ENCODE results near the gene CDHR1.

DNA sequence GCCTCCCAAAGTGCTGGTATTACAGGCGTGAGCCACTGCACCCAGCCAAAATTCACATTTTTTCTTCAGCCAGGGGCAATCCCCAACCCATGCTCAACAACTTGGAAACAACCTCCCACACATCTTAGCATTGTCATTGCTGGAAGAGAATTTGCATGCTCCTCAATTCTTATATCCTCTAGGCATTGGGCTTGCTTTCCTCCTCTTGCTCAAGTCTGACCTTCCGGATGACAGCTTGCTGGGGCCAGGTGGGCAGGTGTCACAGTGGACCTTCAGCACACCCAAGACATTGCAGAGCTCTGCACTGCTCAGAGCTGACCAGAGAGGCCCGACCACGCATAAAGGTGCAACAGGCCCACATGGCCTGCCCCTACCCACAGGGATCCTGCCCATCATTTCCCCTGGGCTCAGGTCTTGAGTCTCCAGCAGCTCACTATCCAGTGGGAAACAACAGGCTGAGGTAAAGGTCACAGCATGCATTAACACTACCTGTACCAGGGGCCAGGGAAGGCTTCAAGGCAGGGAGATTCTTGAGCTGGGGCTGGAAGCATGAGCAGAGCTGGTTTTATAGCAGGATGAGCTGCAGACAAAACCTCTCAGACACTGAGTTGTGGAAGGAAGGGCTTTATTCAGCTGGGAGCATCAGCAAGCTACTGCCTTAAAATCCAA, 27.6 kb upstream of the CDHR1 start:
- TF ChIP-seq SIN3A (IDR thresholded peaks at IDR 0.05; ENCODE audit: borderline replicate concordance, insufficient read depth, low read length), result no peak
- TF ChIP-seq, protein P1, sequence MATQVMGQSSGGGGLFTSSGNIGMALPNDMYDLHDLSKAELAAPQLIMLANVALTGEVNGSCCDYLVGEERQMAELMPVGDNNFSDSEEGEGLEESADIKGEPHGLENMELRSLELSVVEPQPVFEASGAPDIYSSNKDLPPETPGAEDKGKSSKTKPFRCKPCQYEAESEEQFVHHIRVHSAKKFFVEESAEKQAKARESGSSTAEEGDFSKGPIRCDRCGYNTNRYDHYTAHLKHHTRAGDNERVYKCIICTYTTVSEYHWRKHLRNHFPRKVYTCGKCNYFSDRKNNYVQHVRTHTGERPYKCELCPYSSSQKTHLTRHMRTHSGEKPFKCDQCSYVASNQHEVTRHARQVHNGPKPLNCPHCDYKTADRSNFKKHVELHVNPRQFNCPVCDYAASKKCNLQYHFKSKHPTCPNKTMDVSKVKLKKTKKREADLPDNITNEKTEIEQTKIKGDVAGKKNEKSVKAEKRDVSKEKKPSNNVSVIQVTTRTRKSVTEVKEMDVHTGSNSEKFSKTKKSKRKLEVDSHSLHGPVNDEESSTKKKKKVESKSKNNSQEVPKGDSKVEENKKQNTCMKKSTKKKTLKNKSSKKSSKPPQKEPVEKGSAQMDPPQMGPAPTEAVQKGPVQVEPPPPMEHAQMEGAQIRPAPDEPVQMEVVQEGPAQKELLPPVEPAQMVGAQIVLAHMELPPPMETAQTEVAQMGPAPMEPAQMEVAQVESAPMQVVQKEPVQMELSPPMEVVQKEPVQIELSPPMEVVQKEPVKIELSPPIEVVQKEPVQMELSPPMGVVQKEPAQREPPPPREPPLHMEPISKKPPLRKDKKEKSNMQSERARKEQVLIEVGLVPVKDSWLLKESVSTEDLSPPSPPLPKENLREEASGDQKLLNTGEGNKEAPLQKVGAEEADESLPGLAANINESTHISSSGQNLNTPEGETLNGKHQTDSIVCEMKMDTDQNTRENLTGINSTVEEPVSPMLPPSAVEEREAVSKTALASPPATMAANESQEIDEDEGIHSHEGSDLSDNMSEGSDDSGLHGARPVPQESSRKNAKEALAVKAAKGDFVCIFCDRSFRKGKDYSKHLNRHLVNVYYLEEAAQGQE (IDR thresholded peaks at IDR 0.05; ENCODE audit: insufficient read depth in 1 of 2, low read depth in 2 of 2, low read length in 2 of 2), result no peak

All from PFSK-1 (cell line).